Endothelial cell of umbilical vein (primary cell): Measurements from ENCODE around the gene SLC25A41. TPM values are rescaled to one million over a fixed set of nuclear protein-coding genes. Genes with fewer than 3 reads are reported as not detected.

Source experiments
- BruUV-seq: library from RNA; stranded (reverse); fragments of 400-500 nt; replicated peaks from 2 replicates; lab custom pipeline; 2021; lab: Mats Ljungman, UMichigan
- CTCF ChIA-PET: fragments of 300-600, 350-600 bp; sonication (Branson Sonifier 250); formaldehyde crosslinking; loops from one replicate; lab custom pipeline; 2021; ENCODE audit warnings: antibody characterized with exemption, inconsistent platforms; lab: Charles Lee
- POLR2A ChIA-PET: fragments of 300-600, 350-600 bp; sonication (Branson Sonifier 250); formaldehyde crosslinking; loops from one replicate; lab custom pipeline; 2021; ENCODE audit warnings: antibody characterized with exemption, inconsistent platforms; lab: Charles Lee
- DNase-seq: peaks from one replicate; pipeline ENCODE4 v3.0.0-alpha.2; 2011; ENCODE audit warnings: low read depth, low spot score
- FAIRE-seq: peaks from 2 replicates; lab custom pipeline; 2011; peaks lifted over from hg19 to GRCh38; lab: Jason Lieb, UNC
- H2AFZ ChIP-seq: 2 replicates; pipeline ENCODE4 v1.6.0; 2012; ENCODE audit warnings: low read depth, low read length, control low read depth, inconsistent platforms
- H3K27ac ChIP-seq: 2 replicates; pipeline ENCODE4 v1.5.1; 2011; ENCODE audit warnings: low read depth, mild to moderate bottlenecking, control low read depth, low read length, moderate library complexity; ENCODE audit not compliant: insufficient read depth
- H3K27me3 ChIP-seq, 2 experiments: 2 replicates each; pipeline versions ENCODE4 v1.6.0 to v1.6.1; 2011; ENCODE audit warnings: low read length in 2 of 2, mixed read lengths in 1 of 2; ENCODE audit not compliant: control insufficient read depth in 2 of 2, insufficient read depth in 2 of 2
- H3K36me3 ChIP-seq, 2 experiments: 2 replicates in 1 of 2; 3 replicates in 1 of 2; pipeline ENCODE4 v1.5.1; 2011; ENCODE audit warnings: low read length in 2 of 2, mild to moderate bottlenecking in 1 of 2, moderate library complexity in 1 of 2; ENCODE audit not compliant: control insufficient read depth in 2 of 2, insufficient read depth in 2 of 2; ENCODE audit errors: extremely low read depth in 1 of 2
- H3K4me1 ChIP-seq: 3 replicates; pipeline ENCODE4 v1.5.1; 2011; ENCODE audit warnings: mild to moderate bottlenecking, low read length; ENCODE audit not compliant: control insufficient read depth, insufficient read depth; ENCODE audit errors: extremely low read depth
- H3K4me2 ChIP-seq: 2 replicates; pipeline ENCODE4 v1.6.1; 2011; ENCODE audit warnings: low read length, control low read depth, mixed read lengths; ENCODE audit not compliant: insufficient read depth
- H3K4me3 ChIP-seq, 3 experiments: fragments of 200-600 bp in 1 of 3; sonication (generic), shearing (Covaris generic) in 1 of 3; replicated peaks in 1 of 3; 2 replicates each; pipeline ENCODE4 v1.5.1; 2011 to 2016; ENCODE audit warnings: control low read depth in 3 of 3, low read length in 3 of 3, mild to moderate bottlenecking in 2 of 3, inconsistent platforms in 1 of 3, low read depth in 1 of 3, moderate library complexity in 1 of 3; ENCODE audit not compliant: insufficient read depth in 1 of 3
- H3K79me2 ChIP-seq: 2 replicates; pipeline ENCODE4 v1.6.0; 2012; ENCODE audit warnings: low read length, inconsistent platforms; ENCODE audit not compliant: control insufficient read depth, insufficient read depth
- H3K9ac ChIP-seq: replicated peaks from 2 replicates; pipeline ENCODE3; 2011; ENCODE audit warnings: low read length, control low read depth; ENCODE audit not compliant: insufficient read depth; ENCODE audit errors: extremely low read depth
- H3K9me1 ChIP-seq: replicated peaks from 3 replicates; pipeline ENCODE4 v1.6.0; 2011; ENCODE audit warnings: mild to moderate bottlenecking, low read length; ENCODE audit not compliant: control insufficient read depth, insufficient read depth; ENCODE audit errors: extremely low read depth
- H3K9me3 ChIP-seq: replicated peaks from 2 replicates; pipeline ENCODE4 v1.5.1; 2012; ENCODE audit warnings: low read length, inconsistent platforms; ENCODE audit not compliant: control insufficient read depth, insufficient read depth
- H4K20me1 ChIP-seq: replicated peaks from 2 replicates; pipeline ENCODE3; 2011; ENCODE audit warnings: mild to moderate bottlenecking, low read length; ENCODE audit not compliant: control insufficient read depth, insufficient read depth; ENCODE audit errors: extremely low read depth
- CTCF ChIP-seq, 2 donors: IDR thresholded peaks; 1 replicate in 1 of 2; 2 replicates in 1 of 2; pipeline ENCODE4 v1.5.1; 2011; ENCODE audit warnings: low read length in 2 of 2, mild to moderate bottlenecking in 2 of 2, moderate library complexity in 2 of 2, control low read depth in 1 of 2, inconsistent platforms in 1 of 2, low read depth in 1 of 2; ENCODE audit not compliant: insufficient read depth in 1 of 2; ENCODE audit errors: extremely low read depth in 1 of 2
- EZH2 ChIP-seq: IDR thresholded peaks from 2 replicates; pipeline ENCODE4 v1.6.1; 2012; ENCODE audit warnings: borderline replicate concordance, low read depth, mild to moderate bottlenecking, moderate library complexity, low read length, inconsistent platforms; ENCODE audit not compliant: severe bottlenecking
- FOS ChIP-seq: IDR thresholded peaks from 2 replicates; pipeline ENCODE4 v1.6.1; 2011; ENCODE audit warnings: mild to moderate bottlenecking, low read length, moderate library complexity, borderline replicate concordance; ENCODE audit not compliant: insufficient read depth
- GATA2 ChIP-seq: IDR thresholded peaks from 2 replicates; pipeline ENCODE4 v1.7.0; 2011; ENCODE audit warnings: low read depth, mild to moderate bottlenecking, moderate library complexity, mixed read lengths, low read length; ENCODE audit not compliant: insufficient read length, insufficient read depth
- POLR2AphosphoS5 ChIP-seq: IDR thresholded peaks from 2 replicates; pipeline ENCODE4 v1.6.1; 2012; ENCODE audit warnings: low read depth, mild to moderate bottlenecking, control low read depth, low read length, moderate library complexity; ENCODE audit not compliant: insufficient read depth
- dilution Hi-C: fragments of 300-500 bp; cut with MboI; formaldehyde crosslinking; loops from one replicate; pipeline ENCODE4 v1.15.0; 2019; ENCODE audit warnings: low sequenced_read_pairs; ENCODE audit not compliant: extremely low pct_ligation_motif_present
- intact Hi-C: fragments of 100-400 bp; cut with micrococcal nuclease; formaldehyde crosslinking; loops from one replicate; pipeline ENCODE4 v1.10.0; 2022
- polyA plus RNA-seq, 4 experiments: library from polyadenylated mRNA; depleted of rRNA in 3 of 4; stranded (reverse) in 3 of 4; unstranded in 1 of 4; fragments of >200 nt; gene quantifications; 2 replicates each; pipeline versions ENCODE4 v1.2.1 to v1.2.3, GENCODE V29; 2011 to 2012; ENCODE audit warnings: missing spikeins in 1 of 4
- total RNA-seq: library from RNA; stranded (reverse); gene quantifications from 2 replicates; pipeline ENCODE4 v1.2.3, GENCODE V29; 2021

The SLC25A41 gene
- total and polyA plus RNA-seq, 2 donors (not counting 3 experiments of a cell fraction or from before 2014, with no cell fraction given), result 0.21 TPM; not detected in 1

- peak overlapping the region; percentile 90 for H3K4me2 ChIP-seq
- no peak overlapping the region for H3K27ac ChIP-seq
- no peaks in the 10 kb centered on the region for H3K36me3 ChIP-seq
- H3K9me3 ChIP-seq, result no peaks in the 10 kb centered on the region
- no peaks in the 10 kb centered on the region for H4K20me1 ChIP-seq
- ChIA-PET POLR2A (no interaction called here), CTCF (interaction anchor here (1.1 to 1.3 kb wide), 2 partner anchors 35 to 56 kb away, joined by 3 to 5 read pairs; partner anchors contain the start of gene KHSRP)
- peak overlapping the region; percentile 54 to 72 (median 58) for H3K4me3 ChIP-seq
- DNase-seq (peak; percentile 95), FAIRE-seq (peak; percentile 92)
- no peaks in the 10 kb centered on the region for H3K9me1 ChIP-seq
- no TSS peak for BruUV-seq
- H3K9ac ChIP-seq, result no peak overlapping the region
- no peak for TF ChIP-seq GATA2
- no peak for TF ChIP-seq POLR2AphosphoS5
- TF ChIP-seq CTCF (IDR thresholded peaks at IDR 0.05; ENCODE audit: extremely low read depth in 1 of 2, insufficient read depth in 1 of 2, low read depth in 1 of 2, low read length in 2 of 2), result peak; percentile 63 to 65
- no peak for TF ChIP-seq EZH2
- peak; percentile 6 for TF ChIP-seq FOS
- H3K4me1 ChIP-seq, result peaks cover 7% of the 10 kb centered on the region
- peak overlapping the region; percentile 98 for H2AFZ ChIP-seq
- peaks cover 7 to 15% of the 10 kb centered on the region in 2 experiments for H3K27me3 ChIP-seq
- dilution Hi-C loops (no loop called here), intact Hi-C loops (loop anchor here (1.0 to 5.0 kb wide), 2 partner anchors 35 to 402 kb away; no protein-coding TSS in a partner anchor)
- no peaks in the 10 kb centered on the region for H3K79me2 ChIP-seq
These were observed 26.7 kb upstream of the SLC25A41 start for GRCh38 chr19:6460099-6460884.
